Posterior vena cava (tissue), 2 donors: ENCODE results near the gene ABAT. TPM values are rescaled to one million over a fixed set of nuclear protein-coding genes. Genes with fewer than 3 reads are reported as not detected.
"Not testable (repeated sequence)": the region's sequence is repeated elsewhere in the genome, so short reads cannot be mapped to it uniquely, and the experiment has no call there.

ENCODE experiments used
- DNase-seq: peaks from one replicate; pipeline ENCODE4 v3.0.0-alpha.2; 2020; ENCODE audit warnings: low spot score
- intact Hi-C, 2 donors: fragments of 100-400 bp; cut with DNase I; formaldehyde crosslinking; loops; one replicate each; pipeline versions ENCODE4 v1.14.1 to v1.14.2; 2022 to 2023
- total RNA-seq, 2 donors: library from RNA; stranded (reverse); fragmentation: NEBNext Ultra II Directional; extraction: Animal tissue kit (Norgen Biotek cat#: 25700); gene quantifications; one replicate each; pipeline ENCODE4 v1.2.1, GENCODE V29; 2021
- donor health status: DM: yes; HTN: yes; CAD: no.
- donor health status: DM: yes; HTN: yes; CAD: no.

Gene ABAT
- total RNA-seq, 2 donors from 2014 or later: 2.2 to 4.4 TPM

GRCh38 chr16:8760021-8760420, 85.6 kb downstream of the ABAT start:
- intact Hi-C loops: no loop called here
- no peak for DNase-seq

- intact Hi-C loops: no loop called here
- DNase-seq: no peak
These were observed 86.7 kb downstream of the ABAT start for GRCh38 chr16:8761078-8761477.

- intact Hi-C loops: no loop called here
- DNase-seq: no peak
These were observed 87.8 kb downstream of the ABAT start for GRCh38 chr16:8762254-8762653.

GRCh38 chr16:8763083-8763482, 88.7 kb downstream of the ABAT start:
- no peak for DNase-seq
- intact Hi-C loops: no loop called here

GRCh38 chr16:8763899-8764298, 89.5 kb downstream of the ABAT start:
- no peak for DNase-seq

GRCh38 chr16:8764525-8765250, 90.3 kb downstream of the ABAT start:
- no peak for DNase-seq
- intact Hi-C loops: no loop called here

More at GRCh38 chr16:8763899-8764298, 89.5 kb downstream of the ABAT start:
- intact Hi-C loops: no loop called here

GRCh38 chr16:8767176-8767575, 92.8 kb downstream of the ABAT start:
- intact Hi-C loops: no loop called here
- DNase-seq: no peak

- intact Hi-C loops: no loop called here
- no peak for DNase-seq
These were observed 93.9 kb downstream of the ABAT start for GRCh38 chr16:8768283-8768682.

- no peak for DNase-seq
These were observed 94.3 kb downstream of the ABAT start for GRCh38 chr16:8768692-8769091.

GRCh38 chr16:8773537-8773936, 99.1 kb downstream of the ABAT start:
- intact Hi-C loops: no loop called here

More at GRCh38 chr16:8768692-8769091, 94.3 kb downstream of the ABAT start:
- intact Hi-C loops: no loop called here

GRCh38 chr16:8774208-8774607, 99.8 kb downstream of the ABAT start:
- no peak for DNase-seq
- intact Hi-C loops: loop anchor here in 1 of 2 donors (1.0 kb wide), 1 partner anchor 33 kb away; no protein-coding TSS in a partner anchor

More at GRCh38 chr16:8773537-8773936, 99.1 kb downstream of the ABAT start:
- DNase-seq: no peak

GRCh38 chr16:8775359-8775758, 100.9 kb downstream of the ABAT start:
- intact Hi-C loops: no loop called here
- no peak for DNase-seq

- intact Hi-C loops: no loop called here
- no peak for DNase-seq
These were observed 101.7 kb downstream of the ABAT start for GRCh38 chr16:8776129-8776584.

- no peak for DNase-seq
- intact Hi-C loops: no loop called here
These were observed 102.8 kb downstream of the ABAT start for GRCh38 chr16:8777217-8777616.

- intact Hi-C loops: no loop called here
- no peak for DNase-seq
These were observed 107.4 kb downstream of the ABAT start for GRCh38 chr16:8781797-8782196.

GRCh38 chr16:8782673-8783072, 108.3 kb downstream of the ABAT start:
- no peak for DNase-seq
- intact Hi-C loops: no loop called here

GRCh38 chr16:8785408-8785807, 111.0 kb downstream of the ABAT start:
- DNase-seq: no peak
- intact Hi-C loops: no loop called here

- DNase-seq, intact Hi-C loops: not testable (repeated sequence)
These were observed 111.9 kb downstream of the ABAT start for GRCh38 chr16:8786316-8786715.

- intact Hi-C loops: no loop called here
- DNase-seq: no peak
These were observed 114.3 kb downstream of the ABAT start for GRCh38 chr16:8788578-8789172.

- DNase-seq: no peak
- intact Hi-C loops: no loop called here
These were observed 120.7 kb downstream of the ABAT start for GRCh38 chr16:8795091-8795490.

- intact Hi-C loops: no loop called here
These were observed 121.4 kb downstream of the ABAT start for GRCh38 chr16:8795818-8796217.

More at GRCh38 chr16:8795818-8796217, 121.4 kb downstream of the ABAT start:
- no peak for DNase-seq
